Renal cortical epithelial cell (primary cell): ENCODE measurements around the gene MAP7D1. TPM values are rescaled to one million over a fixed set of nuclear protein-coding genes. Genes with fewer than 3 reads are reported as not detected.

Experiments
- total RNA-seq: library from RNA; depleted of rRNA; stranded (reverse); fragments of >200 nt; gene quantifications from 2 replicates; pipeline ENCODE4 v1.2.3, GENCODE V29; 2014

The MAP7D1 gene
- total RNA-seq, 1 donor from 2014 or later, result 149 TPM

Other genes with a start within 250 kb of the MAP7D1 start
- 5.0 and 26.1 TPM in 2 replicates for gene AGO3, start 225.1 kb upstream of the MAP7D1 start, total RNA-seq
- 0.35 and 1.4 TPM in 2 replicates for gene TEKT2, start 72.1 kb upstream of the MAP7D1 start, total RNA-seq
- 46.9 and 68.1 TPM in 2 replicates for gene ADPRS, start 67.3 kb upstream of the MAP7D1 start, total RNA-seq
- 0.69 and 2.7 TPM in 2 replicates for gene COL8A2, start 30.9 kb upstream of the MAP7D1 start, total RNA-seq
- gene TRAPPC3, start 6.7 kb upstream of the MAP7D1 start, total RNA-seq, result 89.6 and 158 TPM in 2 replicates
- 130 TPM in 2 replicates for gene THRAP3, start 68.3 kb downstream of the MAP7D1 start, total RNA-seq
- gene SH3D21, start 150.2 kb downstream of the MAP7D1 start, total RNA-seq, result 2.8 and 6.4 TPM in 2 replicates
- 56.6 and 104 TPM in 2 replicates for gene EVA1B, start 167.5 kb downstream of the MAP7D1 start, total RNA-seq
- gene STK40, start 229.8 kb downstream of the MAP7D1 start, total RNA-seq, result 17.4 and 34.5 TPM in 2 replicates
- gene LSM10, start 241.7 kb downstream of the MAP7D1 start, total RNA-seq, result 6.4 and 12.1 TPM in 2 replicates